Activated CD8-positive, alpha-beta memory T cell treated with anti-CD3 and anti-CD28 coated beads, Interleukin-2, amount 10 ng/mL, durations not matched to agents 7 days and 5 days (primary cell): Measurements from ENCODE around the gene CPO. TPM values are rescaled to one million over a fixed set of nuclear protein-coding genes. Genes with fewer than 3 reads are reported as not detected.
A peak's percentile ranks its signal among the peaks of the same experiment; 100 is the strongest.
"Not testable (repeated sequence)": the region's sequence is repeated elsewhere in the genome, so short reads cannot be mapped to it uniquely, and the experiment has no call there.

Experiments used
- ATAC-seq: fragments of 150-1000 bp; cut with Tn5 transposase; one replicate; pipeline ENCODE4 v1.10.0; 2021; ENCODE audit warnings: moderate library complexity
- CTCF ChIA-PET: fragments of 350-600 bp; sonication (Branson Sonifier 250); formaldehyde crosslinking; loops from one replicate; lab custom pipeline; 2021; ENCODE audit warnings: antibody characterized with exemption; lab: Charles Lee
- DNase-seq: peaks from one replicate; pipeline ENCODE4 v3.0.0-alpha.2; 2020
- H3K27ac Mint-ChIP-seq: one replicate; pipeline ENCODE4 v1.8.0; 2021; ENCODE audit warnings: mild to moderate bottlenecking, mixed read lengths
- H3K27me3 Mint-ChIP-seq: one replicate; pipeline ENCODE4 v1.8.0; 2021; ENCODE audit warnings: mixed read lengths
- H3K36me3 Mint-ChIP-seq: one replicate; pipeline ENCODE4 v1.8.0; 2021; ENCODE audit warnings: mild to moderate bottlenecking, mixed read lengths
- H3K4me1 Mint-ChIP-seq: one replicate; pipeline ENCODE4 v1.8.0; 2021; ENCODE audit warnings: mixed read lengths
- H3K4me3 Mint-ChIP-seq: one replicate; pipeline ENCODE4 v1.8.0; 2021; ENCODE audit warnings: mild to moderate bottlenecking, moderate library complexity, mixed read lengths
- H3K9me3 Mint-ChIP-seq: one replicate; pipeline ENCODE4 v1.8.0; 2022; ENCODE audit warnings: low read depth, mixed read lengths
- total RNA-seq, 2 experiments: library from RNA; stranded (reverse); gene quantifications; one replicate each; pipeline ENCODE4 v1.2.3, GENCODE V29; 2021

Gene CPO
- not detected for total RNA-seq

GRCh38 chr2:206939340-206939739 is at the start of gene CPO:
Gene CPO, plus strand, starts transcription at chr2:206939518. Its CDS starts 82 bp downstream, at chr2:206939600.
- H3K36me3 Mint-ChIP-seq, result no peaks in the 10 kb centered on the region
- H3K4me3 Mint-ChIP-seq, result no peak within 1 kb of the TSS
- no peak within 1 kb of the TSS for H3K27ac Mint-ChIP-seq
- ATAC-seq (no peak), DNase-seq (no peak)
- no peaks in the 10 kb centered on the region for H3K4me1 Mint-ChIP-seq
- peaks cover 4% of the 10 kb centered on the region for H3K9me3 Mint-ChIP-seq
- CTCF ChIA-PET, result no interaction called here
- no peaks in the 10 kb centered on the region for H3K27me3 Mint-ChIP-seq

GRCh38 chr2:206890179-206890578 is 49.1 kb upstream of the CPO start:
- Mint-ChIP-seq H3K27ac (no peak overlapping the region), H3K4me1 (no peaks in the 10 kb centered on the region), H3K36me3 (no peaks in the 10 kb centered on the region), H3K4me3 (no peak overlapping the region), H3K9me3 (no peaks in the 10 kb centered on the region), H3K27me3 (no peaks in the 10 kb centered on the region)
- CTCF ChIA-PET, result no interaction called here
- no peak for ATAC-seq
- no peak for DNase-seq

- no peak for ATAC-seq
Observed at GRCh38 chr2:206890926-206891325, 48.4 kb upstream of the CPO start.

GRCh38 chr2:206915121-206915520 is 24.2 kb upstream of the CPO start:
- CTCF ChIA-PET, result no interaction called here
- no peak for DNase-seq

More at GRCh38 chr2:206890926-206891325, 48.4 kb upstream of the CPO start:
- H3K4me1 Mint-ChIP-seq, result no peaks in the 10 kb centered on the region
- no peaks in the 10 kb centered on the region for H3K9me3 Mint-ChIP-seq
- DNase-seq, result no peak
- no peaks in the 10 kb centered on the region for H3K36me3 Mint-ChIP-seq
- no peak overlapping the region for H3K4me3 Mint-ChIP-seq
- no peaks in the 10 kb centered on the region for H3K27me3 Mint-ChIP-seq
- CTCF ChIA-PET, result no interaction called here
- H3K27ac Mint-ChIP-seq, result no peak overlapping the region

GRCh38 chr2:206918263-206918662 is 21.1 kb upstream of the CPO start:
- H3K27me3 Mint-ChIP-seq, result no peaks in the 10 kb centered on the region
- CTCF ChIA-PET, result no interaction called here
- no peak for ATAC-seq
- H3K27ac Mint-ChIP-seq, result no peak overlapping the region
- H3K9me3 Mint-ChIP-seq, result peaks cover 3% of the 10 kb centered on the region
- H3K4me3 Mint-ChIP-seq, result no peak overlapping the region
- DNase-seq, result no peak
- H3K4me1 Mint-ChIP-seq, result no peaks in the 10 kb centered on the region
- no peaks in the 10 kb centered on the region for H3K36me3 Mint-ChIP-seq

More at GRCh38 chr2:206915121-206915520, 24.2 kb upstream of the CPO start:
- H3K36me3 Mint-ChIP-seq, result no peaks in the 10 kb centered on the region
- no peaks in the 10 kb centered on the region for H3K4me1 Mint-ChIP-seq
- H3K9me3 Mint-ChIP-seq, result peaks cover 3% of the 10 kb centered on the region
- peak; percentile 51 for ATAC-seq
- no peak overlapping the region for H3K27ac Mint-ChIP-seq
- no peak overlapping the region for H3K4me3 Mint-ChIP-seq
- no peaks in the 10 kb centered on the region for H3K27me3 Mint-ChIP-seq

- H3K4me1 Mint-ChIP-seq, result no peaks in the 10 kb centered on the region
- no peaks in the 10 kb centered on the region for H3K27me3 Mint-ChIP-seq
- H3K4me3 Mint-ChIP-seq, result no peak overlapping the region
- no peak for ATAC-seq
- DNase-seq, result no peak
- H3K36me3 Mint-ChIP-seq, result no peaks in the 10 kb centered on the region
- no peak overlapping the region for H3K27ac Mint-ChIP-seq
- no peaks in the 10 kb centered on the region for H3K9me3 Mint-ChIP-seq
- CTCF ChIA-PET, result no interaction called here
Observed at GRCh38 chr2:206920310-206920709, 19.0 kb upstream of the CPO start.

GRCh38 chr2:206920951-206921350 is 18.4 kb upstream of the CPO start:
- ATAC-seq (no peak), DNase-seq (no peak)
- Mint-ChIP-seq H3K36me3 (no peaks in the 10 kb centered on the region), H3K9me3 (no peaks in the 10 kb centered on the region), H3K4me3 (no peak overlapping the region), H3K27ac (no peak overlapping the region), H3K27me3 (no peaks in the 10 kb centered on the region), H3K4me1 (no peaks in the 10 kb centered on the region)
- CTCF ChIA-PET, result no interaction called here

- CTCF ChIA-PET, result no interaction called here
- ATAC-seq (no peak), DNase-seq (no peak)
- H3K27ac Mint-ChIP-seq, result no peak overlapping the region
- no peaks in the 10 kb centered on the region for H3K4me1 Mint-ChIP-seq
- no peaks in the 10 kb centered on the region for H3K36me3 Mint-ChIP-seq
- no peak overlapping the region for H3K4me3 Mint-ChIP-seq
- H3K27me3 Mint-ChIP-seq, result no peaks in the 10 kb centered on the region
- no peaks in the 10 kb centered on the region for H3K9me3 Mint-ChIP-seq
Observed at GRCh38 chr2:206921529-206921928, 17.8 kb upstream of the CPO start.

GRCh38 chr2:206935991-206936842 is 3.1 kb upstream of the CPO start:
- ATAC-seq, result no peak

GRCh38 chr2:206936843-206937230 is 2.5 kb upstream of the CPO start:
- no peaks in the 10 kb centered on the region for H3K36me3 Mint-ChIP-seq
- H3K9me3 Mint-ChIP-seq, result peaks cover 4% of the 10 kb centered on the region
- no peak overlapping the region for H3K4me3 Mint-ChIP-seq
- CTCF ChIA-PET, result no interaction called here
- peaks cover 2% of the 10 kb centered on the region for H3K27me3 Mint-ChIP-seq
- ATAC-seq (no peak), DNase-seq (no peak)
- no peaks in the 10 kb centered on the region for H3K4me1 Mint-ChIP-seq
- H3K27ac Mint-ChIP-seq, result no peak overlapping the region

More at GRCh38 chr2:206935991-206936842, 3.1 kb upstream of the CPO start:
- CTCF ChIA-PET, result no interaction called here
- Mint-ChIP-seq H3K4me3 (no peak overlapping the region), H3K9me3 (peaks cover 4% of the 10 kb centered on the region), H3K4me1 (no peaks in the 10 kb centered on the region), H3K27ac (no peak overlapping the region), H3K36me3 (no peaks in the 10 kb centered on the region), H3K27me3 (peaks cover 2% of the 10 kb centered on the region)
- DNase-seq, result no peak

- ATAC-seq (no peak), DNase-seq (no peak)
- no peaks in the 10 kb centered on the region for H3K36me3 Mint-ChIP-seq
- no peak overlapping the region for H3K4me3 Mint-ChIP-seq
- no peaks in the 10 kb centered on the region for H3K4me1 Mint-ChIP-seq
- H3K27me3 Mint-ChIP-seq, result no peaks in the 10 kb centered on the region
- peaks cover 4% of the 10 kb centered on the region for H3K9me3 Mint-ChIP-seq
- H3K27ac Mint-ChIP-seq, result no peak overlapping the region
- CTCF ChIA-PET, result no interaction called here
Observed at GRCh38 chr2:206937555-206937954, 1.8 kb upstream of the CPO start.

- Mint-ChIP-seq H3K4me3 (no peak overlapping the region), H3K9me3 (peaks cover 4% of the 10 kb centered on the region), H3K36me3 (no peaks in the 10 kb centered on the region), H3K4me1 (no peaks in the 10 kb centered on the region), H3K27me3 (no peaks in the 10 kb centered on the region), H3K27ac (no peak overlapping the region)
- CTCF ChIA-PET, result no interaction called here
- DNase-seq, result no peak
- ATAC-seq, result no peak
Observed at GRCh38 chr2:206940546-206940945, 1.2 kb downstream of the CPO start.

GRCh38 chr2:206942592-206943478 is 3.5 kb downstream of the CPO start:
- Mint-ChIP-seq H3K9me3 (peaks cover 2% of the 10 kb centered on the region), H3K4me1 (no peaks in the 10 kb centered on the region), H3K36me3 (no peaks in the 10 kb centered on the region), H3K27me3 (no peaks in the 10 kb centered on the region), H3K27ac (no peak overlapping the region), H3K4me3 (no peak overlapping the region)
- DNase-seq (no peak), ATAC-seq (no peak)
- CTCF ChIA-PET, result no interaction called here

GRCh38 chr2:206953404-206953803 is 14.1 kb downstream of the CPO start:
- not testable (repeated sequence) for ATAC-seq, H3K36me3 Mint-ChIP-seq

More at GRCh38 chr2:206953404-206953803, 14.1 kb downstream of the CPO start:
- CTCF ChIA-PET, H3K27ac Mint-ChIP-seq, H3K4me3 Mint-ChIP-seq, DNase-seq, H3K4me1 Mint-ChIP-seq, H3K27me3 Mint-ChIP-seq: not testable (repeated sequence)
- H3K9me3 Mint-ChIP-seq, result peaks cover 11% of the 10 kb centered on the region
